Mesodermal cell (in vitro differentiated cells): Measurements from ENCODE around the gene DENND1B.

Source experiments
- H3K27ac ChIP-seq: 2 replicates; pipeline ENCODE4 v1.7.0; 2013; ENCODE audit warnings: mild to moderate bottlenecking, low read depth, low read length, moderate library complexity; ENCODE audit not compliant: severe bottlenecking
- H3K36me3 ChIP-seq: 2 replicates; pipeline ENCODE4 v1.7.1; 2013; ENCODE audit warnings: mild to moderate bottlenecking, low read length, moderate library complexity; ENCODE audit not compliant: control insufficient read depth, insufficient read depth
- H3K4me1 ChIP-seq: one replicate; pipeline ENCODE4 v1.7.1; 2013; ENCODE audit warnings: mild to moderate bottlenecking, low read length; ENCODE audit not compliant: insufficient read depth, control insufficient read depth, poor library complexity, severe bottlenecking
- H3K4me3 ChIP-seq: 2 replicates; pipeline ENCODE4 v1.7.0; 2013; ENCODE audit warnings: low read length, control low read depth, mild to moderate bottlenecking; ENCODE audit not compliant: insufficient read depth, poor library complexity, severe bottlenecking; ENCODE audit errors: extremely low read depth
- H3K9me3 ChIP-seq: 2 replicates; pipeline ENCODE4 v1.7.1; 2013; ENCODE audit warnings: mild to moderate bottlenecking, low read length, moderate library complexity; ENCODE audit not compliant: control insufficient read depth
- WGBS, 2 experiments: methylation state at CpG; one replicate each; pipeline ENCODE4 v1.1.5; 2013; ENCODE audit warnings: missing lambda C conversion rate in 2 of 2; ENCODE audit not compliant: insufficient coverage in 2 of 2; 5-methylcytosine and 5-hydroxymethylcytosine counted together

The DENND1B gene

GRCh38 chr1:197801111-197801482 is 25.8 kb upstream of the DENND1B start:
- 83% methylated on average over 1 of the region's 1 CpG; no CpG with 5 or more reads in 1 of the 2 experiments for WGBS, 2 experiments
- no peak overlapping the region for H3K4me3 ChIP-seq
- H3K36me3 ChIP-seq = no peaks in the 10 kb centered on the region
- H3K9me3 ChIP-seq = peaks cover 26% of the 10 kb centered on the region
- peaks cover 12% of the 10 kb centered on the region for H3K4me1 ChIP-seq
- H3K27ac ChIP-seq = no peak overlapping the region

- Histone ChIP-seq H3K4me3 (no peak overlapping the region), H3K9me3 (peaks cover 26% of the 10 kb centered on the region), H3K36me3 (no peaks in the 10 kb centered on the region), H3K27ac (no peak overlapping the region), H3K4me1 (peaks cover 12% of the 10 kb centered on the region)
- WGBS, 2 experiments = 89 to 92% methylated on average over 6 of the region's 6 CpGs
Measured at GRCh38 chr1:197800379-197801110, 25.3 kb upstream of the DENND1B start.

DNA sequence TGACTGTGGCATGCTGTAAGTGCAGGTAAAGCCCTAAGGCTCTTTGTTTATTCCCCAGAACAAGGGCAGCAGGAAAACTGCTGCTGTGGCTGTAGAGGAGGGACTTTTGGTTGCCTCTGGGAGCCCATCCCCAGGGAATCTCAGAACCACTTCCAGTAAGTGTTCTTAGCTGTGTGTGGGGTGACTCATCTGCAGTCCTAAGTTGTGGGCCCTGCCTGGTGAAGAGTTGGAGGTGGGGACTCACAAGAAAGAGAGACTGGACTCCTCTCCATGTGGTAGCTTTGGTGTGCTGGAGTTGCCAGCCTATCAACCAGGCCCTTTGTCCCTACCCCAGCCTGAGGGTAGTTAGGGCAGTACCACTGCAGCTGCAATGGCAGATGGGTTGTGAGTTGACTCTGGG is 24.0 kb upstream of the DENND1B start:
- Histone ChIP-seq H3K36me3 (no peaks in the 10 kb centered on the region), H3K27ac (peak overlapping the region; percentile 23), H3K9me3 (peaks cover 26% of the 10 kb centered on the region), H3K4me3 (no peak overlapping the region), H3K4me1 (peaks cover 12% of the 10 kb centered on the region)

GRCh38 chr1:197798492-197798891 is 23.2 kb upstream of the DENND1B start:
- Histone ChIP-seq H3K27ac (no peak overlapping the region), H3K36me3 (no peaks in the 10 kb centered on the region), H3K4me1 (peaks cover 12% of the 10 kb centered on the region), H3K9me3 (peaks cover 26% of the 10 kb centered on the region), H3K4me3 (no peak overlapping the region)
- WGBS, 2 experiments = 83 to 88% methylated on average over 1 of the region's 1 CpG

- H3K4me1 ChIP-seq = peaks cover 12% of the 10 kb centered on the region
- H3K36me3 ChIP-seq = no peaks in the 10 kb centered on the region
- no peak overlapping the region for H3K27ac ChIP-seq
- peaks cover 26% of the 10 kb centered on the region for H3K9me3 ChIP-seq
- H3K4me3 ChIP-seq = no peak overlapping the region
Measured at GRCh38 chr1:197797010-197797409, 21.7 kb upstream of the DENND1B start.

DNA sequence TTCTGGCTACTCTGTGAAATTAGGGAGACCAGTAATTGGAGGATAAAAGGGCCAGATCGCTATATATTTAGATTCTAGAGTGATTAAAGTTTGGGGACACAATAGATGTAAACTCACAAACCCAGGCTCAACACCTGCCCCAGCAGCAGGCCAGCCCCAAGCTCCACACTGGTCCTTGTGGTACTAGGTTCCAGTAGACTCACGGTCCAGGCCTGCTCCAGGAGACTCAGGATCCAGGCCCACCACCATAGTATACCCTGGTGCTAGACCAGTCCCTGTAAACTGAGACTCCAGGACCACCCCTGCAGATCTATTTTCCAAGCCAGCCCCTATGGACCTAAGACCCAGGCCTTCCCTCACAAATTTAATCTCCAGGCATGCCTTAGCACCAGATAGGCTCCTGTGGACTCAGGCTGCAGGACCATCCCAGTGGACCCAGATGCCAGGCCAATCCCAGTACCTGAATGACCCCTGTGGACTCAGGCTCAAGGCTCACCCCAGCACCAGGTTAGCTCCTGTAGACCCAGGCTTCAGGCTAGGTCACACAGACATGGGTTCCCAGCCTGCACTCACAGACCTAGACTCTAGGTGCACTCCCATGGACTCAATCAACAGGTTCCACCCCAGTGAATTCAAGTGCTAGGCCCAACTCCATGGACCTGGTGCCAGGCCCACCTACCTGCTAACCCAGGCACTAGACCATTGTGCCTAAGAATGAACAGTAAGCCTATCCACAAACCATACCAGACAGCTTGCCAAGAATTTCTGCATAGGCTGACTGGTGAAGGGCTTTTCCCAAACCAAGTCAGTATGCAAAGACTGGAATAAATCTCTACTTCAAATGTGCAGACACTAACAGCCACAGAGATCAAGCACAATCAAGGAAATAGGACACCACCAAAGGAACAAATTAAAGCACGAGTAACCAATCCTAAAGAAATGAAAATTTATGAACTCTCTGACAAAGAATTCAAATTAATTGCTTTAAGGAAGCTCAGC is 13.8 kb upstream of the DENND1B start:
- Histone ChIP-seq H3K27ac (no peak overlapping the region), H3K36me3 (no peaks in the 10 kb centered on the region), H3K9me3 (no peaks in the 10 kb centered on the region), H3K4me1 (peaks cover 8% of the 10 kb centered on the region), H3K4me3 (no peak overlapping the region)
- 80 to 83% methylated on average over 1 of the region's 3 CpGs for WGBS, 2 experiments

DNA sequence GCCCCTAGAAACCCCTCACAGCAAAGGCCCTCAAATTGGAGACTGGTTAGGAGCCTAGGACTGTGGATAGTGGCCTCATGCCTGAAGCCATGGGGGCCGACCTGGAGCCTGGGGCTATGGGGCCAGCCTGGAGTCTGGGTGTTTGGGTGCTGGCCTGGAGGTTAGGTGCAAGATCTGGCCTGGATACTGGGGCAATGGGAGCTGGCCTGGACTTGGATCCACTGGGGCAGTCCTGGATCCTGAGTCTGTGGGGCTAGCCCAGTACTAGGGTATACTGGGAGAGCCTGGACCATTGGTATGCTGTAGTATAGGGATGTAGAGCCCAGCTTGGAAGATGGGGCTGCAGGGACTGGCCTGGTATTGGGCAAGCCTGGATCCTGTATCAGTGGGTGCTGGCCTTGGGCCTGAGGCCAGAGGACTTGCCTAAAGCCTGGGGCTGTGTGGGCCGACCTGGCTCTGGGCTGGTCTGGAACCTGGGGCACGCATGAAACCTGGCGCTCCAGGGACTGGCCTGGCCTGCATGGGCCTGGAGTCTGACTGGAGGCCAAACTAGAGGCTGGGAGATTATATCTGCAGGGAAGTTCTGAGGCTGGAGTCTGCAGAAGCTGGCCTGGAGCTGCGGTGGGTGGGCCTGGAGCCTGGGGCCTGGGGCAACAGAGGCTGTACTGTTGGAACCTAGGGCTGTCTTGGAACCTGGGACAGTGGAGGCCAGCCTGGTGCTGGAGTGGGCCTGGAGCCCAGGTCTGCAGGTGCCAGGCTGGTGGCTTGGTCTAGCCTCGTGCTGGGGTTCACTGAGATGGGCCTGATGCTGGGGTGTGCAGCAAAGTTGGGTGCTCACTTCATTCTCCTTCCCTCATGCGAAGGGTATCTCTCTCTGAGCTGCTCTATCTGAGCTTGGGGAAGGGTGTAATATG is 12.6 kb upstream of the DENND1B start:
- peaks cover 8% of the 10 kb centered on the region for H3K4me1 ChIP-seq
- no peak overlapping the region for H3K27ac ChIP-seq
- WGBS, 2 experiments = 88 to 90% methylated on average over 4 to 6 of the region's 7 CpGs
- H3K4me3 ChIP-seq = no peak overlapping the region
- no peaks in the 10 kb centered on the region for H3K36me3 ChIP-seq
- no peaks in the 10 kb centered on the region for H3K9me3 ChIP-seq

DNA sequence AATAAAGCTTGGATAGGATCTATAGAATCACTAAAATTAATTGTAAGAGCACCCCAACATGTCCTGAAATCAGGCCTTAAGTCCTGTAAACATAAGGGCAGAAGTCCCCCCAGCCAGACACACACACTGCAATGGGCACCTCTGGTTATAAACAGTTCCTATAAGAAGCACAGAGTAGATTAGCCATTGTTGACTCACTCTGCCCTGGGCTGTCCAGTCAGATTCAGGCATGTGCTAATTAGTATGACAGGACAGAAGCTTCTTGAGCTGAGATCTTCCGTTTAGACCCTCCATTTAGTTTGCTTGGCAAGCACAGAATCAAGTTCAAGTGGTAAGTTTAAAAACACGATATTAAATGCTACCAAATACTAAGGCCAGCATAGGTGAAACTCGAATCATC is 11.8 kb upstream of the DENND1B start:
- Histone ChIP-seq H3K9me3 (no peaks in the 10 kb centered on the region), H3K4me3 (no peak overlapping the region), H3K36me3 (no peaks in the 10 kb centered on the region), H3K27ac (no peak overlapping the region), H3K4me1 (peaks cover 10% of the 10 kb centered on the region)
- WGBS, 2 experiments = 83 to 100% methylated on average over 1 to 3 of the region's 3 CpGs

- H3K36me3 ChIP-seq = no peaks in the 10 kb centered on the region
- H3K9me3 ChIP-seq = no peaks in the 10 kb centered on the region
- 100% methylated on average over 1 of the region's 1 CpG; no CpG with 5 or more reads in 1 of the 2 experiments for WGBS, 2 experiments
- no peak overlapping the region for H3K4me3 ChIP-seq
- no peak overlapping the region for H3K27ac ChIP-seq
- peaks cover 16% of the 10 kb centered on the region for H3K4me1 ChIP-seq
Measured at GRCh38 chr1:197786280-197786679, 11.0 kb upstream of the DENND1B start.

GRCh38 chr1:197783510-197783948 is 8.2 kb upstream of the DENND1B start:
- Histone ChIP-seq H3K4me1 (peaks cover 16% of the 10 kb centered on the region), H3K4me3 (no peak overlapping the region), H3K36me3 (no peaks in the 10 kb centered on the region), H3K27ac (no peak overlapping the region), H3K9me3 (no peaks in the 10 kb centered on the region)
- 90 to 100% methylated on average over 1 of the region's 1 CpG for WGBS, 2 experiments
